IPS-NIHi11 (cell line): Measurements from ENCODE around the gene MED7.

Experiments
- DNase-seq: peaks from one replicate; pipeline ENCODE4 v3.0.0; 2012; ENCODE audit warnings: mixed read lengths, low spot score

Gene MED7

DNA sequence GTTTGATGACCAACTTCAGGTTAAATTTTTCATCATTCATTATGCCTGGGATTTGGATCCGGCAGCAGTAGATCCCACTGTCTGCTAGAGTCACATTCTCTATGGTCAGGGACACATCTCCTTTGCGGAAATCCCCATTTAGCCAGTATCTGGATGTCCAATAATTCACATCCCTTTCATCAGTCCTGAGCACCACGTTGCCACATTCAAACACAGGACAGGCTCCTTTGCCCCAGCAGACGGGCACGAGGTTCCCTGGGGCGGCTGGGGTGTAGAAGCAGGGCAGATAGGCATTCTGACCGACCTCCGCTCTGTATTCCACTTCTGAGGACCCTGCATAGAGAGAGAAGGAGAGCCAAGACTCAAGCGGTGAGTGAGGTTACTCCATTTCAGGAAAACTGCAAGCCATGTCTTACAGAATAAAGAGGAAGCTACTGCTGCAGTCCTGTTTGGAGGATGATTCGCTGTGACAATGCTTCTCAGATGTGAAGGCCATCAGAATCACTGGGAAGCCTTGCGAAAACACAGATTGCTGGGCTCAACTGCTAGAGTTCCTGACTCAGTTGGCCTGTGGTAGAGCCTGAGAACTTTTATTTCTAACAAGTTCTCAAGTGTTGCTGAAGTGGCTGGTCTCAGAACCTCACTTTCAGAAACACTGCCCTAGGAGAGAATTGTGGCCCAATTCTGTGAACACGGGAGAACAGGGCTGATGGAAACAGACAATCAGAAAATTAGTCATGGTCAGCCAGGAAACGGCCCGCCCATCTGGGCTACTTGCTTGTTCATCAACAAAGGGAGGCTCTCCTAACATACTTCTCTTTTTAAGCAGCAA is 35.8 kb downstream of the MED7 start:
- DNase-seq = no peak

DNA sequence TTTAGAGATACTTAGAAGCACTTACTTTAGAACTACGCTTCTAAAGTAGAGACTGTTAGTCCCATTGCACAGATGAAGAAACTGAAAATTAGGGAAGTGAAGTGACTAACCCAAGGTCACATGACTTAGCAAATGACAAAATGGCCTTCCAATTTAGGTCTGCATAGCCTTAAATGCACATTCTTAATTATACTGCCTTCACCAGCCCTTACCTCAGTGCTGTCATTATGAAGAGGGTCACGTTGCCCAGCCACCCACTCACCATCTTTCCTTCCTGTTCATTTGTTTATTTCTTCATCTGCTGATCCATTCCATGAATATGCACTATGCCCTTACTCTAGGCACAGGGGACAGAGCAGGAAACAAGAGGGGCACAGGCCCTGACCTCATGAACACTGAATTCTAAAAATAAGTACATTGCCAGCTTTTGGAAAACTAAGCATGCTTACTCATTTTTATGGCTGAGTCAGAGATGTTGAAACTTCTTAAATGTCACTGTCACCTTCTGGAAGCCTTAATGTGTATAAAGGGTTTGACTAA is 42.5 kb downstream of the MED7 start:
- no peak for DNase-seq

DNA sequence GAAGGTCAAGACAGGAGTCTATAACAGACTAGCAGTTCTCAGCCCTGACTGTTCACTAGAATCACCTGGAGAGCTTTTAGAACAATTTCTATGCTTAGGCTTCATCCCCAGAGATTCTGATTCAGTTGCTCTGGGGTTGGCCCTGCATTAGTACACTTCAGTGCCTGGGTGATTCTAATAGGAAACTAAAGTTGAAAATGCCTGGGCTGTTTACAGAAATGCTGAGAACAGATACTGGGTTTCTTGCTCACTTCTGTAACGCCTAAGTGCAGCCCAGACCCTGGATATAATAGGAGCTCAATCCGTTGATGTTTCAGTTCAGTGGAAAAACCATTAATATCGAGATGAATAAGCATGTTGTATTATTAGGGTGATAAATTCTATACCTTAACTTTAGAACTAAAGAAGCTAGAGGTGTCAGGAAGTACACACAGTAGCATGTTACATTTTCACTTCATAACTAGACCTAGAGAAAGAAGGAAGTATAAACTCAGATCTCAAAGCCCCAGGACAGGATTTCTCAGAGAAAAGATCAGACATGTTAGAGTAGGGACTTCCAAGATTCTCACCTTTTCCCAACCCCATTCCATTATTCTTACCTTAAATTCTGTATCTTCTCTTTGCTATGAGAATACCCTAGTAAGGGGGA is 54.2 kb downstream of the MED7 start:
- DNase-seq = no peak
